ENCODE measurements around the gene ZNF541.
"Not testable (repeated sequence)": the region's sequence is repeated elsewhere in the genome, so short reads cannot be mapped to it uniquely, and the experiment has no call there.

The ZNF541 gene

DNA sequence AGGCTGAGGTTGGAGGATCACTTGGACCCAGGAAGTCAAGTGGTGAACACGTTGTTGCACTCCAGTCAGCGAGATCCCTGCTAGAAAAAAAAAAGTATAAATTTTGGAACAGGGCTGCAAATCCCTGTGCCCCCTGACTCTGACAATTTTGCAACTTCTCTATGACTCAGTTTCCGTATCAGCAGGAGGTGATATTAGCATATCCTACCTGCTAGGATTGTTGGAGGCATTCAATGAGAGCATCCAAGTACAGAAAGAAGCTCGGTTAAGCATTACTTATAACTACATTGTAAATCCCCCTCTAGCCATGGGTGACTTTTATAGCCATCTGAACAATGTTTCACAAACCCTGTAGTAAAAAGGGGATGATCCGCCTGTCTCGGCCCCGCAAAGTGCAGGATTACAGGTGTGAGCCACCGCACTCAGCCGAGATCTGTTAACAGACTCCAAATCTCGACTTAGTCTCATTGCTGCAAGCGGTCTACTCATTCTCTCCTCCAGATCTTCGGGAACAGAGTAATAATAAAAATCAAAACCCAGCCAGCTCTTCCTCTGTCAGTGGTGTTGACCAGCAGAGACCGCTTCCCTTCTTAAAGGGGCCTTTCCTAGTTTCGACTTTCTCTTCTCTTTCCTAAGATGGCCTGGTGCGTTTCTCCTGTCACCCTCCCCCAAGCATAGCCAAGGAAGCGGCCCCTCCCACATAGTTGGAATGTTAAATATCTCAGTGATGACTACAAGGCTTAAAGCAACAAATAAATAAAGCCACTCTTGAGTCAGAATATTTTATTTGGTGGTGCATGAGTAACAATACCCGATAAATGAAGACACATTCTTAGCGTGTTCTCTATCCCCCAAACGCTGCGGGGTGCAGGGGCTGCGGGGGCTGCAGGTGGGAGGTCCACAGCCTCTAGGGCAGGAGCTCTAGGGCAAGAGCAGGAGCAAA, 25.7 kb upstream of the ZNF541 start:
- DNase-seq: no peak

GRCh38 chr19:47595944-47596343, 23.0 kb upstream of the ZNF541 start:
- peak; percentile 35 for DNase-seq

DNA sequence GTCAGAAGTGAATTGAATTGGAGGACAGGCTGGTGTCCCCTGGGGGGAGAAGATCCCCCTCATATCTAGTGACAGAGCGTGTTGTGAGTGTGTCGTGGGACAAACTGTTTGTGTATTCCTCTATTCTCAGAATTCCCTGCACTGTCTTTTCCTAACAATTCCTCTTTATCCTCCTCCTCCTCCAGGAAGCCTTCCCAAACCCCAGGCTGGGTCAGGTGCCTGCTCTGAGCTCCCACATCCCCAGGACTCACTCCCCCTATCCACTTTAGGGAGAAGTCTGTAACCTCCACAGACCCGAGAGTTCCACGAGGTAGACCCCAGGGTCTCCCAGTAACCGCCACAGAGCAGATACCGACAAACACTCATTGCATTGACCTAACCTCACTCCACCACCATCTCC, 20.9 kb upstream of the ZNF541 start:
- no peak for DNase-seq

- no peak for DNase-seq
Observed at GRCh38 chr19:47589824-47590223, 16.9 kb upstream of the ZNF541 start.

DNA sequence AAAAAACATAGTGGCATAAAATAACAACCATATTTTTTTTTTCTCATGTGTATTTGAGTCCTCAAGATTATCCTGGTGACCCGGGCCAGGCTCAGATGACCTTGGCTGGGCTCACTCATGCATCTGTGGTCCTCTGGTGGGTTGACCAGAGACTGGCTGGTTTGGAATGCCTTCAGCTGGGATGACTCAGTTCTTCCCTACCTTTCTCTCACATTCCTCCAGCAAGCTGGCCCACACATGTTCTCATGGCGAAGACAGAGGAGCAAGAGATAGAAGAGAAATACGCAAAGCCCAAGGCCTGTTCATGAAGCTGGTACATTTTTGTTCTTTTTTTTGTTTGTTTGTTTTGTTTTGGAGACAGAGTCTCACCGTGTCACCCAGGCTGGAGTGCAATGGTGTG, 14.3 kb upstream of the ZNF541 start:
- no peak for DNase-seq

- DNase-seq: not testable (repeated sequence)
Observed at GRCh38 chr19:47583161-47583560, 10.2 kb upstream of the ZNF541 start.

DNA sequence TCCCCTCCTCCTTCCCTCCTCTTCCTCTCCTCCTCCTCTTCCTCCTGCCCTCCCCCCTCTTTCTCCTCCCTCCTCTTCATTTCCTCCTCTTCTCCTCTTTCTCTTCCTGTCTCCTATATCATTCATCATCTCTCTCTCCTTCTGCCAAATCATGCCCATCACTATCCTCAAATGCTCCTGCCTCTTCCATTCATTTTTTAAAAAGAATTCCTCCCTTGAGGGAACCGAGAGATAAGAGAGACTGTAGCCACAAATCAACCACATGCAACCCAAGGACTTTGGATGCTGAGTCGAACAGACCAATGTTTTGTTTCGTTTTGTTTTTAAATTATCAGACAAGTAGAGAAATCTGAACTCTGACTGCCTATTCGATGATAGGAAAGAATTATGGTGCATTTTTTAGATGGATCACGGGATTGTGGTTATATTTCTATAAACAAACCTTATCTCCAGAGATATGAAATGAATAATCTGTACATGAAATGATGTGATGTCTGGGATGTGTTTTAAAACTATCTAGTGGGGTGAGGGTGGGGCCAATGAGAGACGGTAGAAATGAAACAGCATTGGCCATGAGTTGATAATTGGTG, 9.5 kb upstream of the ZNF541 start:
- no peak for DNase-seq

DNA sequence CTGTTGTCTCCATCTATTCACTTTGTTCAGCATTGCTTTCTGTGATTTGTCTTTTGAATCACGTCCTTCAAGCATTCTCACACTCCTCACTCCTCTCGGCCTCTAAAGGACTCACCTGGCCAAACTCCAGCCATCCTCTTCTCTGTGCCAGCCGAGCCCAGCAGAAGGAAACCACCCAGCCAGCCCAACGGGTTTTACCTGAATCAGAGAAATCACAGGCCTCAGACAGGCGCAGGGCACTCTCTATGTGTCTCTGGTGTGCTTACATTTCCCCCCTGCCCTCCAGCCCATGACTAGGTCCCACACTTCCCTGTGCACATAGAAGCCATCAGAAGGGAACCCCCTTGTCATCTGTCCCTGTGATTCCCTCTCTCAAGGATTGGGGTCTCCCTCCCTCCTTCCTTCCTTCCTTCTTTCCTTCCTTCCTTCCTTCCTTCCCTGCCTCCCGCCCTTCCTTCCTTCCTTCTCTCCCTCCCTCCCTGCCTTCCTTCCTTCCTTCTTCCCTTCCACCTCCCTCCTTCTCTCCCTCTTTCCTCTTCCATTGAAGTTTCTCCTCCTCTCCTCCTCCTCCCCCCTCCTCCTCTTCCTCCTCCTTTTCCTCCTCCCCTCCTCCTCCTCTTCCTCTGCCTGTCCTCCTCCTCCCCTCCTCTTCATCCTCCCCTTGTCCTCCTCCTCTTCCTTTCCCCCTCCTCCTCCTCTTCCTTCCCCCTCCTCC, 8.8 kb upstream of the ZNF541 start:
- DNase-seq: no peak

GRCh38 chr19:47580397-47580796, 7.4 kb upstream of the ZNF541 start:
- DNase-seq: no peak

- DNase-seq: no peak
Observed at GRCh38 chr19:47572635-47573034, 313 bp downstream of the ZNF541 start.

GRCh38 chr19:47569331-47569730, 3.6 kb downstream of the ZNF541 start:
- DNase-seq: no peak

DNA sequence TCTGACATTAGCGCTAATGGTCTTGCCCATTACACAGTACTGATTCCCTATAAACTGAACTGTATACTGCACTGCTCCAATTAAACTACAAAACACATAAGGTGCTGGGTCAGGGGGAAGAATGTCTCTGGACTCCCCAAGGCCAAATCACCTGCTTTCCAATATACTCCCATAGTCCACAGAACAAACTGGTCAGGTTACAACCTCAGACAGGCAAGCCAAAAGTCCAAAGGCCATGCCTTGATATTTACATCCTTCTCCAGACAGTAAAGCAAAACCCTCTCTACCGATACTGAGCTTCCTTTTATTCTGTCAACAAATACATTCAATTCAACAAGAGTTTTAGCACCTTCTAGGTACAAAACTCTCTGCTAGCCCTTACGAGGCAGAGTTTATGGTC, 8.9 kb downstream of the ZNF541 start:
- no peak for DNase-seq

- DNase-seq: no peak
Observed at GRCh38 chr19:47561440-47562057, 11.4 kb downstream of the ZNF541 start.

DNA sequence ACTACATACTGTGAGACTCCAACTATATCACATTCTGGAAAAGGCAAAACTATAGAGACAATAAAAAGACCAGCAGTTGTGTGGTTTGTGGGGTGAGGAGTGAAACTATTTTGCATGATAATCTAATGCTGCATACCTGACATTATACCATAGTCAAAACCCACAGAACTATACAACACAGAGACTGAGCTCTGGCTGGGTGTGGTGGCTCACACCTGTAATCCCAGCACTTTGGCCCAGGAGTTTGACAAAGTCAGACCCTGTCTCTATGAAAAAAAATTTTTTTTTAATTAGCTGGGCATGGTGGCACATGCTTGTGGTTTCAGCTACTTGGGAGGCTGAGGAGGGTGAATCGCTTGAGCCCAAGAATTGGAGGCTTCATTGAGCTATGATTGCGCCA, 11.9 kb downstream of the ZNF541 start:
- no peak for DNase-seq

GRCh38 chr19:47550129-47550528, 22.8 kb downstream of the ZNF541 start:
- DNase-seq: no peak

DNA sequence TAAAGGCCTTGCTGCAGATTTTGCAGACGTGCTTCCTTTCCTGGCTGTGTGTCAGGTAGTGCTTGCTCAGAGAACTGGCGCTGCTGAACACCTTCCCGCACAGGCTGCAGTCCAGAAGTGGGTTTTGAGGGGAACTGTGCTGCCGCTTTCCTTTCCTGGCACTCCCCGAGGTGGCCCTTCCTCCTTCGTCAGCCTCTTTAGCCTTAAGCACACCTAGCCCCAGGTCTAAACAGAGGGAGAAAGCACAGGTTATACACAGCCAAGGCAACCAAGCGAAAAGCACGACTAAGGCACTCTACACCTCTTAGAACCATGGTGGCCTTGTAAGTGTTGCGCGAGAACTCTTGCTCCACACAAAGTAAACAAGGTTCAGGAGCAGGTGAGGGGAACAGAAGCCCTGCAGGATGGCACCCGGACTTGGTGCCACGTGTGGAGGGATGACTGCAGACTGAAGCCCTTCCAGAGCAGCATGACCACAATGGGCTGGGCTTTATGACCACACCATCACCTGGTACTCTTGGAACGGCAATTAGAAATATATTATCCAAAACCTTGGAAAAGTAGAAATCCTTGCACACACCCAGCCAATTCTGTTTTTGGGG, 23.6 kb downstream of the ZNF541 start:
- DNase-seq: no peak

DNA sequence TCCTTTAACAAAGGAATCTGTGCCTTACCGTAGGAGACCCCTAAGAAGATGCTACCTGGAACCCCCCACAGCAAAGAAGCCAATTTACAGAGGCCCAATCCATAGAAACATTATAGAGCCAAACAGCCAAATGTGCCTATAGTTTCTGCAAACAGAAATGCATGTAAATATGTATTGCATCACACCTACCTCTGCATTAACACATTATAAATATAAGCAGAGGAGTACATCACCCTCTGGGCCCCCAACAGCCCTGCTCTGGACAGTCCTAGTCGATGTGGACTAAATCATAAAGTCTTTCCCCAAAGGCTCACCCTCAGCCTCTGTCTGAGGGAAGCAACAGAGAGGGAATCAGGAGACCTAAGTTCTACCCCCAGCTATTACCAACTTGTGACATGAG, 25.7 kb downstream of the ZNF541 start:
- DNase-seq: no peak

GRCh38 chr19:47545061-47545948, 27.6 kb downstream of the ZNF541 start:
- DNase-seq: no peak

- no peak for DNase-seq
Observed at GRCh38 chr19:47544476-47544875, 28.5 kb downstream of the ZNF541 start.

DNA sequence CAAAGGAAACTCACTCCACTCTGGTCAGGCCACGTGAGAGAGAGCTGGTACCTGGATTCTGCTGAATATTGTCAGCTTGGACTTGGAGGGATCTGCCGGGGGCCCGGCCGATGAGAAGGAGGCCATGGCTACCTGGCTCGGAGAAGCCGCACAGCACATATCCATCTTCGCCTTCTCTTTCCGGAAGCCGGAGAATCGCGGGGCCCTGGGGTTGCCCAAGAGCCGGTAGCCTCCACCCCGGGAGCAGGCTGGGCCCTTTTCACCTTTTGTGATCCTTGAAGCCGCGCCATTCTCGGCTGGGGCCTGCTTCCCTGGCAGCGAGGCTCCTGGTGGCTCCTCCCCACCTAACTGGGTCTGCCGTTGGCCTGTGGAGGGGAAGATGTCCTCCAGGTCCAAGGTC, 28.9 kb downstream of the ZNF541 start:
- no peak for DNase-seq

- no peak for DNase-seq
Observed at GRCh38 chr19:47542030-47542475, 30.9 kb downstream of the ZNF541 start.

DNA sequence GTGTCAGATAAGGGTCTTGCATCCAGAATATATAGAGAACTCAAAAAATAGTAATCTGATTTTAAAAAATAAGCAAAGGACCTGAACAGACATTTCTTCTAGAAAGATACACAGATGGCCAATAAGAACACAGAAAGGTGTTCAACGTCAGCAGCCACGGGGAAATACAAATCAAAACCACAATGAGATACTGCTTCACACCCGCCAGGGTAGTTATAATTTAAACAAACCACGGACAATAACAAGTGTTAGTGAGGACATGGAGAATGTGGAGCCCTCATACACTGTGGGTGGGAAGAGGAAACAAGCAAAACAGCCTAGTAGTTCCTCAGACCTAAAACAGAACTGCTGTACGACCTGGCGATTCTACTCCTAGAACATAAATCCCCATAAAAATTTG, 31.4 kb downstream of the ZNF541 start:
- peak; percentile 53 for DNase-seq
